Panc1 (cell line): ENCODE data around the gene SRPX2.

Source experiments
- CTCF ChIP-seq: fragments of 450-650 bp; IDR thresholded peaks from 2 replicates; pipeline ENCODE4 v1.5.1; 2017; ENCODE audit warnings: mild to moderate bottlenecking
- POLR2AphosphoS5 ChIP-seq: IDR thresholded peaks from 2 replicates; pipeline ENCODE4 v1.6.1; 2012; ENCODE audit warnings: mild to moderate bottlenecking, low read depth, low read length, moderate library complexity
- REST ChIP-seq, 2 experiments: IDR thresholded peaks; 2 replicates each; pipeline ENCODE4 v1.6.1; 2011 to 2012; ENCODE audit warnings: low read depth in 2 of 2, control low read depth in 1 of 2, low read length in 1 of 2, mild to moderate bottlenecking in 1 of 2, moderate library complexity in 1 of 2; ENCODE audit not compliant: insufficient read depth in 1 of 2
- SIN3A ChIP-seq: IDR thresholded peaks from 2 replicates; pipeline ENCODE4 v1.6.1; 2012; ENCODE audit warnings: low read depth, mild to moderate bottlenecking, low read length, moderate library complexity, borderline replicate concordance; ENCODE audit not compliant: insufficient read depth
- TCF7L2 ChIP-seq: IDR thresholded peaks from 2 replicates; pipeline ENCODE4 v1.6.1; 2011; ENCODE audit warnings: mild to moderate bottlenecking, low read depth, low read length, inconsistent platforms

GRCh38 chrX:100680756-100681155, 36.8 kb downstream of the SRPX2 start:
- TF ChIP-seq REST (IDR thresholded peaks at IDR 0.05; ENCODE audit: insufficient read depth in 1 of 2, low read depth in 2 of 2, low read length in 1 of 2) (no peak), CTCF (no peak), POLR2AphosphoS5 (no peak), SIN3A (no peak), TCF7L2 (no peak)
